ENCODE data around the gene CGB7.
"Not testable (repeated sequence)": the region's sequence is repeated elsewhere in the genome, so short reads cannot be mapped to it uniquely, and the experiment has no call there.

The CGB7 gene

DNA sequence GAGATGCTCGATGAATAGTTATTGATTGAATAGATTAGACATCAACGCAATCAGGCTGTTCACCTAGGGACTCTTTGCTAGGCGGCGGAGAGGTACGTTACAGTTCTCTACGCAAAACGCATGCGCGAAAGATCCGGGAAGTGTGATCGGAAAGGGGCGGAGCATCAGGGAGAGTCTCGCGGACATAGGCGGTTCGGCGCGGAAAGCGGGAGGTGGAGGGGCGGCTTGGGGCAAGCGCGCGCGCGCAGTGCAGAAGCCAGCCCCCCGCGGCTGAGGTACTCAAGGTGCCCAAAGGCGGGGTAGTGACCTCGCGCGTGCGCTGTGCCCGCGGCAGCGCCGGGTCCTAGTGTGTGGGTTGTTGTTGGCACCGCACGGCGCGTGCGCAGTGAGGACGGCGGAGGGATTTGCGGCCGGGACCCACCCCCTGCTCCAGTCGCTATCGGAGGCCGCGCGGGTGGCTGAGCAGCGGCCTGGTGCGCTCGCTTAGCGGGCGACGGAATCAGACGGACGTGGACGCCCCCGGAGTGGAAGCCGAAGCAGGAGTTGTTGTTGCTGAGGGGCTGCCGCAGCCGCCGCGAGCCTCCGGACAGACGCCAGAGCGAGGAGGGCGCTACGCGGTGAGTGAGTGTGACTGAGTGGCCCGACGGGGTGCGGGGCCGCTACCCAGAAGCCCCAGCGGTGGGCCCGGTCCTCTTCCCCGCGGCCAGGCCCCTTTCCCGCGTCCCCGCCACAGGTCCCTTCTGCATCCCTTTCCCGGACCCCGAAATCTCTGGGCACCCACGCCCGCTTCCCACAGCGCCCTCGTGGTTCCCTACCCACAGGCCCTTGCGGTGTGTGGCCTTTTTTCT, 27.7 kb upstream of the CGB7 start, which contains the start of gene SNRNP70:
Gene SNRNP70 (plus strand): TSS at position 432 of the 848 bp plus-strand sequence. CDS start 964 bp downstream, outside the sequence.
- no peak for TF ChIP-seq CTCF (IDR thresholded peaks at IDR 0.05; ENCODE audit: low read depth, low read length)
- peak within 1 kb of the TSS; percentile 70 for H3K4me3 ChIP-seq (ENCODE audit: low read depth, low read length)

DNA sequence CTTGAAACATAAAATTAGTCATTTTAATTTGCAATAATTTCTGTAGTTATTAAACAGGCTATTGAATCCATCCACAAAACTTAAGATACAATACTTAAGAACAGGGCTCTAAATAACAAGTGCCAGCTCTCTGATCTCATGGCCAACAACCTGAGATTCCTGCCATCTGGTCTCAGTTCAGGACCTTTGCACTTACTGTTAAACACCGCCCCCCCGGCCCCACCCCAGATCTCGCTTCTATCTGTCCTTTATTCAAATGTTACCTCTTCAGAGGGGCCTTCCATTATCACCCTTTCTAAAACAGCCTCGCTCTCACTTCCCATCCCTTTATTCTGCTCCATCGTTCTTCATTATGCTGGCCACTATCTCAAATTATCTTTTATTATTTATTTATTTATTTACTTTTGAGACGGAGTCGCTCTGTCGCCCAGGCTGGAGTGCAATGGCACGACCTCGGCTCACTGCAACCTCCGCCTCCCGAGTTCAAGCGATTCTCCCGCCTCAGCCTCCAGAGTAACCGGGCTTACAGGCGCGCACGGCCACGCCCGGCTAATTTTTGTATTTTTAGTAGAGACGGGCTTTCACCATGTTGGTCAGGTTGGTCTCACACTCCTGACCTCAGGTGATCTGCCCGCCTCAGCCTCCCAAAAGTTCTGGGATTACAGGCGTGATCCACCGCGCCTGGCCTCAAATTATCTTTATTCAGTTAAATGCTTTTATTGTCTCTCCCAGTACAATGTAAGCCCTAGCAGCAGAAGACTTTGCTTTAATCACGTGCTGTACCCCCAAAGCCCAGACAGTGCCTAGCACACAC, 26.9 kb upstream of the CGB7 start:
- peak overlapping the region; percentile 70 for H3K4me3 ChIP-seq (ENCODE audit: low read depth, low read length)
- TF ChIP-seq CTCF (IDR thresholded peaks at IDR 0.05; ENCODE audit: low read depth, low read length), result no peak

- H3K4me3 ChIP-seq (ENCODE audit: low read depth, low read length), result no peak overlapping the region
- TF ChIP-seq CTCF (IDR thresholded peaks at IDR 0.05; ENCODE audit: low read depth, low read length), result no peak
Observed at GRCh38 chr19:49081273-49081672, 23.7 kb upstream of the CGB7 start.

- TF ChIP-seq CTCF (IDR thresholded peaks at IDR 0.05; ENCODE audit: low read depth, low read length), result no peak
- no peak overlapping the region for H3K4me3 ChIP-seq (ENCODE audit: low read depth, low read length)
Observed at GRCh38 chr19:49080392-49080791, 22.8 kb upstream of the CGB7 start.

DNA sequence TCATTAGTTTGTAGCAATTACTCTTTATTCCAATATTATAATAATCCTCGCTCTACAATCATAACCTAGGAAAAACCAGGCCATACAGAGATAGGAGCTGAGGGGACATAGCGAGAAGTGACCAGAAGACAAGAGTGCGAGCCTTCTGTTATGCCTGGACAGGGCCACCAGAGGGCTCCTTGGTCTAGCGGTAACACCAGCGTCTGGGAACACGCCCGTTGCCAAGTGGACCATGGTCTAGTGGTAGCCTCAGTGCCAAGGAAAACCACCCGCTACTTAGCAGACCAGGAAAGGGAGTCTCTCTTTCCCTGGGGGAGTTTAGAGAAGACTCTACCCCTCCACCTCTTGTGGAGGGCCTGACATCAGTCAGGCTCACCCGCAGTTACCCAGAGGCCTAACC, 17.3 kb upstream of the CGB7 start:
- H3K4me3 ChIP-seq (ENCODE audit: low read depth, low read length), result not testable (repeated sequence)
- TF ChIP-seq CTCF (IDR thresholded peaks at IDR 0.05; ENCODE audit: low read depth, low read length), result peak; percentile 60

DNA sequence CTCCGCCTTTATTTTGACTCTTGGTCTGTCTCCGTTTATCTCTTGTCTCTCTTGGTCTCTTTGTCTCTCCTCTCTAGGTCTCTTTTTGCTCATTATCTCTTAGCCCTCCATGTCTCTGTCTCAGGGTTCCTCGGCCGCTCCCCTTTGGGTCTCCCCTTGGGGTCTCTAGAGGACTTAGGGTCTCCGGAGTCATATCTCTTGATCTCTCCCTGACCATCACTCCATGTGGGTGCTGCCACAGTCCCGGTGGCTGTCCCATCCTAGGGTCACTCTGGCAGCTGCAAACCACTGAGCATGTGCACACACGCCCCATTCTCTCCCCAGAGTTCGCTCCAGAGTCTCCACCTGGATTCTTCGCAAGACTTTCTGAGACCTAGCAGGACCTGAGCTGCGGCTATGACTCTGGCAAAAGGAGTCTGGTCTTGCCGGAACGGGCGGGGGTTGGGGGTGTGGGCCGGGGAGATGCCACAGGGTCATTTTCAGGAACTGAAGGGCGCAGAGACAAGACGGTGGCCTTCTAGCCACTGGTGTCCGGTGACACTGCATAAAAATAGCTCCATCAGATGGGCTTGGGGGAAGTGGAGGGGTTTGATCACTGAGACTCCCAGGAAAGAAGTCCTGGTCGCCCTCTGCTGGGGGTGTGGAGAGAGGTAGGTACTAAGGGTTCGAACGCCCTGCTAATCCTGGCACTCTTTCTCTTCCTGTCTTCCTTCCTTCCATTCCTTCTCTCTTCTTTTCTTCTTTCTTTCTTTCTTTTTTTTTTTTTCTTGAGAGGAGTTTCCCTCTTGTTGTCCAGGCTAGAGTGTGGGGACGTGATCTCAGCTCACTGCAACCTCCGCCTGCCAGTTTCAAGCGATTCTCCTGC, 16.2 kb upstream of the CGB7 start:
- no peak for TF ChIP-seq CTCF (IDR thresholded peaks at IDR 0.05; ENCODE audit: low read depth, low read length)
- no peak overlapping the region for H3K4me3 ChIP-seq (ENCODE audit: low read depth, low read length)
